Neural cell (in vitro differentiated cells): ENCODE results near the gene COL13A1.

Source experiments
- CTCF ChIP-seq: fragments of 450-650 bp; IDR thresholded peaks from 2 replicates; pipeline ENCODE4 v1.5.1; 2014; ENCODE audit warnings: antibody characterized with exemption, mild to moderate bottlenecking, moderate library complexity; ENCODE audit not compliant: poor library complexity, severe bottlenecking
- EP300 ChIP-seq: fragments of 450-650 bp; conservative IDR thresholded peaks from 2 replicates; pipeline ENCODE4 v1.6.1; 2014; ENCODE audit warnings: antibody characterized with exemption, mild to moderate bottlenecking, moderate library complexity; ENCODE audit not compliant: poor library complexity, severe bottlenecking
- EZH2 ChIP-seq: fragments of 200-600, 300-800 bp; shearing (Covaris generic), sonication (generic); IDR thresholded peaks from 2 replicates; pipeline ENCODE4 v1.6.1; 2014; ENCODE audit warnings: antibody characterized with exemption, low read length, borderline replicate concordance, mild to moderate bottlenecking; ENCODE audit not compliant: insufficient read depth, poor library complexity, severe bottlenecking
- MXI1 ChIP-seq: fragments of 450-650 bp; conservative IDR thresholded peaks from 2 replicates; pipeline ENCODE4 v1.6.1; 2014; ENCODE audit warnings: antibody characterized with exemption, mild to moderate bottlenecking; ENCODE audit not compliant: poor library complexity, severe bottlenecking
- POLR2AphosphoS5 ChIP-seq: IDR thresholded peaks from 2 replicates; pipeline ENCODE4 v1.6.1; 2012
- RAD21 ChIP-seq: fragments of 450-650 bp; conservative IDR thresholded peaks from 2 replicates; pipeline ENCODE4 v1.6.1; 2014; ENCODE audit warnings: antibody characterized with exemption, mild to moderate bottlenecking, moderate library complexity
- SMC3 ChIP-seq: fragments of 450-650 bp; conservative IDR thresholded peaks from 2 replicates; pipeline ENCODE4 v1.6.1; 2014; ENCODE audit warnings: antibody characterized with exemption, mild to moderate bottlenecking, moderate library complexity; ENCODE audit not compliant: poor library complexity
- TF ChIP-seq, protein P1 (sequence below): IDR thresholded peaks from 2 replicates; pipeline ENCODE4 v1.6.1; 2012; ENCODE audit warnings: borderline replicate concordance

- TF ChIP-seq CTCF (no peak), RAD21 (no peak), POLR2AphosphoS5 (no peak), EZH2 (no peak), MXI1 (no peak), EP300 (no peak), SMC3 (no peak)
- TF ChIP-seq, protein P1, sequence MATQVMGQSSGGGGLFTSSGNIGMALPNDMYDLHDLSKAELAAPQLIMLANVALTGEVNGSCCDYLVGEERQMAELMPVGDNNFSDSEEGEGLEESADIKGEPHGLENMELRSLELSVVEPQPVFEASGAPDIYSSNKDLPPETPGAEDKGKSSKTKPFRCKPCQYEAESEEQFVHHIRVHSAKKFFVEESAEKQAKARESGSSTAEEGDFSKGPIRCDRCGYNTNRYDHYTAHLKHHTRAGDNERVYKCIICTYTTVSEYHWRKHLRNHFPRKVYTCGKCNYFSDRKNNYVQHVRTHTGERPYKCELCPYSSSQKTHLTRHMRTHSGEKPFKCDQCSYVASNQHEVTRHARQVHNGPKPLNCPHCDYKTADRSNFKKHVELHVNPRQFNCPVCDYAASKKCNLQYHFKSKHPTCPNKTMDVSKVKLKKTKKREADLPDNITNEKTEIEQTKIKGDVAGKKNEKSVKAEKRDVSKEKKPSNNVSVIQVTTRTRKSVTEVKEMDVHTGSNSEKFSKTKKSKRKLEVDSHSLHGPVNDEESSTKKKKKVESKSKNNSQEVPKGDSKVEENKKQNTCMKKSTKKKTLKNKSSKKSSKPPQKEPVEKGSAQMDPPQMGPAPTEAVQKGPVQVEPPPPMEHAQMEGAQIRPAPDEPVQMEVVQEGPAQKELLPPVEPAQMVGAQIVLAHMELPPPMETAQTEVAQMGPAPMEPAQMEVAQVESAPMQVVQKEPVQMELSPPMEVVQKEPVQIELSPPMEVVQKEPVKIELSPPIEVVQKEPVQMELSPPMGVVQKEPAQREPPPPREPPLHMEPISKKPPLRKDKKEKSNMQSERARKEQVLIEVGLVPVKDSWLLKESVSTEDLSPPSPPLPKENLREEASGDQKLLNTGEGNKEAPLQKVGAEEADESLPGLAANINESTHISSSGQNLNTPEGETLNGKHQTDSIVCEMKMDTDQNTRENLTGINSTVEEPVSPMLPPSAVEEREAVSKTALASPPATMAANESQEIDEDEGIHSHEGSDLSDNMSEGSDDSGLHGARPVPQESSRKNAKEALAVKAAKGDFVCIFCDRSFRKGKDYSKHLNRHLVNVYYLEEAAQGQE: no peak
Observed at GRCh38 chr10:69899727-69900595, 98.3 kb downstream of the COL13A1 start.
